Gastroesophageal sphincter (tissue), 3 donors: ENCODE data around the gene ABHD3.

Experiments
- CTCF ChIP-seq, 4 experiments: fragments of 200-600 bp in 2 of 4; fragments of 450-650 bp in 2 of 4; sonication (generic) in 1 of 4; IDR thresholded peaks; one replicate each; pipeline ENCODE4 v1.5.1; 2017 to 2019; ENCODE audit warnings: antibody characterized with exemption in 4 of 4, mild to moderate bottlenecking in 2 of 4, moderate library complexity in 2 of 4
- EP300 ChIP-seq: sonication (generic); formaldehyde crosslinking; IDR thresholded peaks from one replicate; pipeline ENCODE4 v1.6.1; 2017; ENCODE audit warnings: antibody characterized with exemption, mild to moderate bottlenecking
- POLR2A ChIP-seq, 2 donors: fragments of 450-650 bp; IDR thresholded peaks; one replicate each; pipeline ENCODE4 v1.6.1; 2017; ENCODE audit warnings: antibody characterized with exemption in 2 of 2, mild to moderate bottlenecking in 2 of 2, moderate library complexity in 1 of 2
- POLR2AphosphoS5 ChIP-seq: sonication (generic); formaldehyde crosslinking; IDR thresholded peaks from one replicate; pipeline ENCODE4 v1.6.1; 2017; ENCODE audit warnings: antibody characterized with exemption

DNA sequence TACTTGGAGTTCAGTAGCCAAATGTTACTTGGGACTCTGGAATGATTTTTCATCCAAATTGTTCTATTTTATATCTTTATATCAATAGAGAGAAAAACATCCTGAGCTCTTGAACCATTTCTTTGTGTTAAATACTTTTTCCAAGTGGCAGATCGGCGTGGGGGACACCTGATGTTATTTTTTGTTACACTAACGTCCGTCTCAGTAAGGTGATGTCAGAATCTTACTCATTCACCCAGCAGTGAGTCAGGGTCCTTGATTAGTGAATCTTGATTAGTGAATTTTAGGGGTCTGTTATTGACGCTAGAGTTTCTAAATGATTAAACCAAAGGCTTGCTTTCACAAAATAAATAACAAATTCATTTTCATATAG lies 37.7 kb upstream of the ABHD3 start:
- no peak for TF ChIP-seq EP300
- TF ChIP-seq POLR2A (IDR thresholded peaks at IDR 0.05), result no peak
- no peak for TF ChIP-seq CTCF (IDR thresholded peaks at IDR 0.05)
- no peak for TF ChIP-seq POLR2AphosphoS5
